KBM-7 (cell line): Measurements from ENCODE around the gene CDV3.
A peak's percentile ranks its signal among the peaks of the same experiment; 100 is the strongest.
"Not testable (repeated sequence)": the region's sequence is repeated elsewhere in the genome, so short reads cannot be mapped to it uniquely, and the experiment has no call there.

ENCODE experiments used
- DNase-seq: peaks from one replicate; pipeline ENCODE4 v3.0.0-alpha.2; 2015
- in situ Hi-C: fragments of 300-500 bp; cut with MboI; formaldehyde crosslinking; loops from 2 replicates; pipeline ENCODE4 v1.14.3; 2020; ENCODE audit warnings: low sequenced_read_pairs, low pct_unique_long_range_greater_than_20kb, mixed read lengths

Gene CDV3, protein sequence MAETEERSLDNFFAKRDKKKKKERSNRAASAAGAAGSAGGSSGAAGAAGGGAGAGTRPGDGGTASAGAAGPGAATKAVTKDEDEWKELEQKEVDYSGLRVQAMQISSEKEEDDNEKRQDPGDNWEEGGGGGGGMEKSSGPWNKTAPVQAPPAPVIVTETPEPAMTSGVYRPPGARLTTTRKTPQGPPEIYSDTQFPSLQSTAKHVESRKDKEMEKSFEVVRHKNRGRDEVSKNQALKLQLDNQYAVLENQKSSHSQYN

DNA sequence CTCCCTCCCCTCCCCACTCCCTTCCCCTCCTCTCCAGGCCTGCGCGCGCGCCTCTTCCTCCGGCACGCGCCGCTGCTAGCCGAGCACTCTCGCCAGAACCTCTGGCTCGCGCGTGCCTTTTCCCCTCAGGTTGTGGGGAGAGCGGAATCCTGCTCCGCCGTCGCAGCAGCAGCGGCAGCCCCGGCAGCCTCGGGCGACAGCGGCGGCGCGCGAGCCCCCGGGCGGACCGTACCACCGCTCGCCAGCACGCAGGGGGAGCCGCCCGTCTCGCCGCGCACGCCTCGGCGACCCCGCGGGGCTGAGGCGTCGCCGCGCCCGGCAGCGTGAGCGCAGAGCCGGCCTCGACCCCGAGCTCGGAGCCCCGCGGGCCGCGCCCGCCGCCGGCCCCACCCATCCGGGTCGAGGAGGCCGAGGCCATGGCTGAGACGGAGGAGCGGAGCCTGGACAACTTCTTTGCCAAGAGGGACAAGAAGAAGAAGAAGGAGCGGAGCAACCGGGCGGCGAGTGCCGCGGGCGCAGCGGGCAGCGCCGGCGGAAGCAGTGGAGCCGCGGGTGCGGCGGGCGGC is at the start of gene CDV3:
TSS of gene CDV3 (plus strand) at position 58 of the 566 bp plus-strand sequence. CDS start at position 417, 359 bp downstream.
- DNase-seq, result no peak
- in situ Hi-C loops, result no loop called here

- peak; percentile 61 for DNase-seq
- in situ Hi-C loops, result not testable (repeated sequence)
Observed at GRCh38 chr3:133523758-133524157, 49.7 kb upstream of the CDV3 start.

DNA sequence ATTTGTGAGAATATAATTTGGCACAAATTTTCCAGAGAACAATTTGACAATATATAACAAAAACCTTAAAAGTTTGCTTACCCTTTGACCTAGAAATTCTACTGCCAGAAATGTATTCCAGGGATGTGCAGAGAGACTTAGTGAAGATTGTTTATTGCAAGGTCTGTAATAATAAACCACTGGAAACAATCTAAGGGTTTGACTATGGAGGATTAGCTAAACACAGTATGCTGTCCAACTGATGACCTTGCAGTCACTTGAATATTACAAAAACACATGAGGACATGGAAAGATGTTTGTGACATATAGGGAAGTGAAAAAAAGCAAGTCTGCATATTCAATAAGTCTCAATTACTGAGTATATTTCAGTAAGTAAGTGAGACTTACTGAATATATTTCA is 48.1 kb upstream of the CDV3 start:
- no peak for DNase-seq
- in situ Hi-C loops, result no loop called here

DNA sequence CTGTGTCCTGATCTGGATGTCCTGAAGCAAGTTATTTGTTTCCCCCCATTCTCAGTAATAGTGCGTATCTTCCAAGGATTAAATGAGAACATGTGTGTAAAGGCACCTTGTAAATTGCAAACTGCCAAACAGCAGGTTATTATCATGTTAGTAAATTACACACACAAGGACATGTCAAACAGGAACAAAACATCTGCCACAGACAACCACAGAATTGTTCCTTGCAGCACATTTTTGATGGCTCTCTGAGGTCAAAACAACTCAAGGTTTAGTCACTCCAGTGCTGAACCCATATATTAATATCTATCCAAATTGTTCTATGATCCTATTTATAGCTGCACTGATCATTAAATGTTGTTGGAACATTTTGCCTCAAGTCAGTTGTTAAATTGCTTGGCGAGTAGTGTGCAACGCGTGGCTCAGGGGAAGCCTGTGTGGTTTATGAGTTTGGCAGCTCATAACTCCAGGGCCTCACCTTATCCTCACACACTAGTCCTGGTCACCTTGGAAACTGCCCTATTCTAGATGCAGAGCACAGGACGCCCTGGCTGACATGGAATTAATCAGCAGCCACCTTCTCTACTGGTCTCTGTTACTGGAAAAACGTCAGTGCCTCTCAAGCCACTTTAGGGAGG is 46.3 kb upstream of the CDV3 start:
- in situ Hi-C loops, result no loop called here
- DNase-seq, result peak; percentile 29

GRCh38 chr3:133529809-133530208 is 43.7 kb upstream of the CDV3 start:
- no peak for DNase-seq
- in situ Hi-C loops, result no loop called here

- DNase-seq, result no peak
- in situ Hi-C loops, result no loop called here
Observed at GRCh38 chr3:133531981-133532380, 41.5 kb upstream of the CDV3 start.

GRCh38 chr3:133532951-133533350 is 40.5 kb upstream of the CDV3 start:
- in situ Hi-C loops, result no loop called here
- DNase-seq, result no peak

DNA sequence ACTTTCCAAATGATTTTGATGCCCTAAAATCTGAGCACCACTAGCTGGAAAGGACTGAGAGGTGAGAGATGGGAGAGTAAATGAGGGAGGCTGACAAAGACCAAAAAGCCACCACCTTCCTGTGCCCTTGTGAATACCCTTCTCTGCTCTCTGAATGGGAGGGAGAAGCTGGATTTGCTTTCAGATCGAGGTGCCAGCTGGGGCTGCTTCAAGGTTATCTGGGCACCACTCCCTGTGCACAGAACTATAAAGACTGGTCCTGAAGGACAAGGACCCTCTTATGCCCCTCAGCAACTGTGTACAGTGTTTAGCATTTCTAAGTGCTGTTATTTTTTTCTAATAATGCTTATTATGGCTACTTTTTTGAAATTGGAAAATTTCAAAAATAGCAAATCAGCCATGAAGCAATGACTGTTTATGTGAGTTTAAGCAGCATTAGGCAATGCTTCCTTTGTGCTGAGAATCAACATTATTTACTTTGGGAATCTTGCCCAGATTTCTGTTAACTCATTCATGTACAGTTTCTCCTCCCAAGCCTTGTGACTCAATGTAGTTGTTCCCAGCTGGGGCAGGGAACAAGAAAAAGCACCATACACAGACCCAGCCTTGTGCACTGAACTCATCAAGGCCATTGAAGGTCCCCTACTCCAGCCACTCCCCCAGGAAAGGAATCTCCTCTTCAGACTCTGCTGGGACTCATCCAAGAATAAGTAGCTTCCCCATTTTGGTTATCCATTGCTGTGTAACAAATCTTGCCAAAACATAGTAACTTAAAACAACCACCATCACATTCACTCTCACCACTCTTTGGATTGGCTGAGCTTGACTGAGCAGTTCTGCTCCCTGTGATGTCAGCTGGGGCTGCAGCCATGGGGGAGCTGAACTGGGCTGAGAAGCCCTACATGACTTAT is 37.3 kb upstream of the CDV3 start:
- peak; percentile 28 for DNase-seq
- in situ Hi-C loops, result no loop called here

GRCh38 chr3:133537131-133537530 is 36.4 kb upstream of the CDV3 start:
- in situ Hi-C loops, result not testable (repeated sequence)

DNA sequence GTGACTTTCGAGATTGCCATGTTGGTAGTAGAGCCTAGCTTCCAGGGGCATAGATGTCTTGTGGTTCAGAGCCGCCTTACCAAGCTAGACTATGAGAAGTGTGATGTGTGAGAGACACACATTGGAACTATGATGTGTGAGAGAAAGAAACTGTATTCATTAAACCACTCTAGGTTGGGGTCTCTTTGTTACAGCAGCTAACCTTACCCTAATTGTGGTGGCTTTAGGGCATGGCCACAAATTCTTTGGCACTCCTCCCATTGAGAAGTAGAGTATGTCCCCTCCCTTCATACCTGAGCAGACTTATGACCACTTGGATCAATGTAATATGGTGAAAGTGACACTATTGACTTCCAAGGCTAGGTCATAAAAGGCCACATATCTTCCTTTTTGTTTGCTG is 35.3 kb upstream of the CDV3 start:
- in situ Hi-C loops, result no loop called here
- no peak for DNase-seq

More at GRCh38 chr3:133537131-133537530, 36.4 kb upstream of the CDV3 start:
- not testable (repeated sequence) for DNase-seq

DNA sequence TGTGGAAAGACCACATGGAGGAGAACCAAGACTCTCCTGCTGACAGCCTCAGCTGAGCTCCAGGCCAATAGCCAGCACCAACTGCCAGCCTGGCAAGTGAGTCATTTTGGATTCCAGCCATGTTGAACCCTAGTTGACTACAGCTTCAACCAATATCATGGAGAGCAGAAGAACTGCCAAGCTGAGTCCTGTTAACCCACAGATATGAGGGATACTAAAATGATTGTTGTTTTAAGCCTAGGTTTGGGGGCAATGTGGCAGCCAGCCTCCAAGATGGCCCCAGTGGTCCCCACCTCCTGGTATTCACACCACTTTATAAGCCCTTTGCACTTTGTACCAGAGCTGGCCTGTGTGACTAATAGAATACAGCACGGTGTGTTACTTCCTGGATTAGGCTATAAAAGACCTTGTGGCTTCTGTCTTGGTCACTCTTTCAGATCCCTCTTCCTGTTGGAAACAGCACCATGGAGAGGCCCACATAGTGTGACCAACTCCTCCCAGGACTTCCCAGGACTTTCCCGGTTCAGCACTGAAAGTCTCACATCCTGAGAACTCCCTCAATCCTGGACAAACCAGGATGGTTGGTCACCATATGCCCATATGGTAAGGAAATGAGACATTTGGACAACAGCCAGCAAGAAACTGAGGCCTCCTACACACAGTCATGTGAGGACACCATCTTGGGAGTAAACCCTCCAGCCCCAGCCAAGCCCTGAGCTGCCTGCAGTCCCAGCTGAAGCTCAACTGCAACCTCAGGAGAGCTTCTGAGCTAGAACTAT is 32.4 kb upstream of the CDV3 start:
- in situ Hi-C loops, result no loop called here
- peak; percentile 54 for DNase-seq

GRCh38 chr3:133542871-133543270 is 30.6 kb upstream of the CDV3 start:
- in situ Hi-C loops, result no loop called here
- no peak for DNase-seq

DNA sequence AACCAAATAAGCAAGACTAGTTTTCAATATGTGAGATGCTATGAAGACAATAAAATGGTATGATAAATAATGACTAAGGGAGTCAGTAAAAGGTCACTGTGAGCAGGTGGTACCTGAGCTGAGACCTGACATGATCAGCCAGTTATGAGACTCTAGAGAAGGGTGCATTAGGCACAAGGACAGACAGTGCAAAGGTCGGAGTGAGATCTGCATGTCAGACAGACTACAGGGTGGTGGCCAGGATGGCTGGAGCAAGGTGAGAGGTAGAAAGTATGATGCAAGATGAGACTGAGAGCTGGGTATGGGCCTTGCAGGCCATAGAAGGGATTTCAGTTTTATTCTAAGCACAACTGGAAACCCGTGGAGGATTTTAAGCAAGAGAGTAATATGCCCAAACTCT is 28.5 kb upstream of the CDV3 start:
- DNase-seq, in situ Hi-C loops: not testable (repeated sequence)

DNA sequence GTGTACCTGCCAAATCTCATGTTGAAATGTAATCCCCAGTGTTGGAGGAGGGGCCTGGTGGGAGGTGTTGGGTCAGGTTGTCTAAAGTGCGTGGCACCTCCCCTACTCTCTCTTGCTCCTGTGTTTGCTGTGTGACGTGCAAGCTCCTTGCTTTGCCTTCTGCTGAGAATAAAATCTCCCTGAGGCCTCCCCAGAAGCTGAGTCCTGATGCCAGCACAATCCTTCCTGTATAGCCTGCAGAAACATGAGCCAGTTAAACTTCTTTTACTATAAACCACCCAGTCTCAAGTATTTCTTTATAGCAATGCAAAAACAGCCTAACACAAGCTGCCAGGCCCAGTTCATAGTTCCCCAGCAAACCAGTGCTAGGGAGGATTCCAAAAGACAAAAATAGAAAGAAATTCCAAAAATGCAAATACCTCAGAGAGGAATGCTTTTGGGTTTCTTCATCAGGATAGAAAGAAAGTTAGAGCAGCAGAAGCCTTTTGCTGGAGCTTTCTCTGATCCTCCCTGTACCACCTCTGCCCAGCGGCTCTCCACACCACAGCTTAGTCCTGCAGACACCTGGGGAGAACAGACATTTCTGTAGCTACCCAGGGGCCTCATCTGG is 25.9 kb upstream of the CDV3 start:
- in situ Hi-C loops, result no loop called here

DNA sequence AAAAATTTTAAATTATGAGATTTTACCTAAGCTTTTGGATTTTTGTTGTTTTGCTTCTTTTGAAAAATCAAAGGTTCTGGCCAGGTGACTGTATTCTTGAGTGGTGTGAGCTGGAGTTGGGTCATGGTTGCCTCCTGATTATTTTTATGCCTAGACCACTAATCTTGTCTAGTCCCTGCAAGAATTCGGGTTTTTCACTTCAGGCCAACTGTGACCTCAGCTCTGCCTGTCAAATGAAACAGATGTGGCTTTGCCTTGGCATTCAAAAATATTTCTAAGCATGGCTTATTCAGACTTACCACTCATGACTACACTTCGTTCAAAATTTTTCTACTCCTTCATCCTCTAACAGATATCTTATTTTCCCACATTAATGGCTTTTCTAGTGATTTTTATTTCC is 25.4 kb upstream of the CDV3 start:
- in situ Hi-C loops, result no loop called here
- DNase-seq, result no peak

More for the DNA sequence above, 25.9 kb upstream of the CDV3 start:
- no peak for DNase-seq

GRCh38 chr3:133549565-133549964 is 23.9 kb upstream of the CDV3 start:
- in situ Hi-C loops, result no loop called here
- DNase-seq, result no peak

GRCh38 chr3:133551589-133551988 is 21.9 kb upstream of the CDV3 start:
- DNase-seq, in situ Hi-C loops: not testable (repeated sequence)

DNA sequence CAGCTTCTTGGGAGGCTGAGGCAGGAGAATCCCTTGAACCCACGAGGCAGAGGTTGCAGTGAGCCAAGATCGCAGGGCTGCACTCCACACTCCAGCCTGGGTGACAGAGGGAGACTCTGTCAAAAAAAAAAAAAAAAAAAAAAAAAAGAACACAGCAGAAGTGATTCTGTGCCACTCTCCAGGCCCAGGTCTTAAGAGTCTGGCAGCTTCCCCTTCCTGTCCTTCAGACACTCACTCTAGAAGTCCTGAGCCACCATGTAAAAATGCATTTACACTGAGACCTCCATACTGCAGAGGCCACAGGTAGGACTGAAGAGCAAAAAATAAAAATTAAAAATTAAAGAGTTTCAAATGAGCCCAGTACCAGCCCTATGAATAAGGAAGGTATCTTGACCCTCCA is 11.8 kb upstream of the CDV3 start:
- in situ Hi-C loops, result no loop called here

More for the DNA sequence above, 11.8 kb upstream of the CDV3 start:
- DNase-seq, result no peak
